Skeletal muscle satellite cell (primary cell): Measurements from ENCODE around the gene ACSS2.

Experiments used
- H3K27me3 ChIP-seq: 2 replicates; pipeline ENCODE4 v1.7.0; 2013; ENCODE audit warnings: low read length; ENCODE audit not compliant: control insufficient read depth, insufficient read depth
- H3K36me3 ChIP-seq: 2 replicates; pipeline ENCODE4 v1.7.0; 2013; ENCODE audit warnings: mild to moderate bottlenecking, control low read depth, low read length; ENCODE audit not compliant: insufficient read depth
- H3K4me1 ChIP-seq: 2 replicates; pipeline ENCODE4 v1.7.0; 2013; ENCODE audit warnings: low read length; ENCODE audit not compliant: control insufficient read depth, insufficient read depth
- H3K4me2 ChIP-seq: 2 replicates; pipeline ENCODE4 v1.7.0; 2013; ENCODE audit warnings: mild to moderate bottlenecking, low read length
- H3K4me3 ChIP-seq: 2 replicates; pipeline ENCODE4 v1.7.0; 2013; ENCODE audit warnings: low read length
- H3K9ac ChIP-seq: 2 replicates; pipeline ENCODE4 v1.7.0; 2013; ENCODE audit warnings: mild to moderate bottlenecking, low read depth, low read length, moderate library complexity
- H3K9me3 ChIP-seq: replicated peaks from 2 replicates; pipeline ENCODE4 v1.7.0; 2013; ENCODE audit warnings: mild to moderate bottlenecking, control low read depth, low read length

Gene ACSS2

GRCh38 chr20:34970846-34971560 lies 94.6 kb downstream of the ACSS2 start:
- no peak overlapping the region for H3K4me2 ChIP-seq
- no peaks in the 10 kb centered on the region for H3K9me3 ChIP-seq
- no peaks in the 10 kb centered on the region for H3K36me3 ChIP-seq
- H3K4me3 ChIP-seq, result no peak overlapping the region
- no peaks in the 10 kb centered on the region for H3K4me1 ChIP-seq
- peaks cover 21% of the 10 kb centered on the region for H3K27me3 ChIP-seq
- H3K9ac ChIP-seq, result no peak overlapping the region

GRCh38 chr20:34971561-34972235 lies 95.3 kb downstream of the ACSS2 start:
- H3K9me3 ChIP-seq, result no peaks in the 10 kb centered on the region
- H3K4me3 ChIP-seq, result no peak overlapping the region
- H3K36me3 ChIP-seq, result no peaks in the 10 kb centered on the region
- peaks cover 28% of the 10 kb centered on the region for H3K27me3 ChIP-seq
- H3K9ac ChIP-seq, result no peak overlapping the region
- no peak overlapping the region for H3K4me2 ChIP-seq
- H3K4me1 ChIP-seq, result no peaks in the 10 kb centered on the region

GRCh38 chr20:34974246-34974645 lies 97.8 kb downstream of the ACSS2 start:
- H3K4me1 ChIP-seq, result no peaks in the 10 kb centered on the region
- no peaks in the 10 kb centered on the region for H3K36me3 ChIP-seq
- peaks cover 33% of the 10 kb centered on the region for H3K27me3 ChIP-seq
- no peaks in the 10 kb centered on the region for H3K9me3 ChIP-seq
- no peak overlapping the region for H3K4me3 ChIP-seq
- H3K4me2 ChIP-seq, result no peak overlapping the region
- no peak overlapping the region for H3K9ac ChIP-seq

GRCh38 chr20:34976286-34976685 lies 99.9 kb downstream of the ACSS2 start:
- no peaks in the 10 kb centered on the region for H3K4me1 ChIP-seq
- no peaks in the 10 kb centered on the region for H3K9me3 ChIP-seq
- no peaks in the 10 kb centered on the region for H3K36me3 ChIP-seq
- H3K4me2 ChIP-seq, result no peak overlapping the region
- H3K4me3 ChIP-seq, result no peak overlapping the region
- peaks cover 33% of the 10 kb centered on the region for H3K27me3 ChIP-seq
- H3K9ac ChIP-seq, result no peak overlapping the region
